HG03558 (cell line): Measurements from ENCODE around the gene CIDEB.

Experiments used
- ATAC-seq: cut with Tn5 transposase; IDR thresholded peaks from one replicate; pipeline ENCODE4 v1.9.1; 2021; ENCODE audit warnings: moderate number of reproducible peaks; ENCODE audit not compliant: unreplicated experiment; ENCODE audit errors: extremely low read depth

Gene CIDEB

DNA sequence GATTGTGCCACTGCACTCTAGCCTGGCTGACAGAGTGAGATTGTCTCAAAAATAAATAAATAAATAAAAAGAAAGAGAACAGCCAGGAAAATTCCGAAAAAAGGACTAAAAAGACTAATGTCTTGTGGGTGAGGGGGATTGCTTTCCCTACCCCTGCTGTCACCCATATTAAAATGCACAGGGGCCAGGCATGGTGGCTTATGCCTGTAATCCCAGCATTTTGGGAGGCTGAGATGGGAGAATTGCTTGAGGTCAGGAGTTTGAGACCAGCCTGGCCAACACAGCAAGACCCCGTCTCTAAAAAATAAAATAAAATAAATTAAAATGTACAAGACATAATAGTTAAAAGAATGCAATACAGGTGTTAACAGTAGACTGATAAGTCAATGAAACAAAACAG is 14.3 kb downstream of the CIDEB start:
- ATAC-seq, result no peak

DNA sequence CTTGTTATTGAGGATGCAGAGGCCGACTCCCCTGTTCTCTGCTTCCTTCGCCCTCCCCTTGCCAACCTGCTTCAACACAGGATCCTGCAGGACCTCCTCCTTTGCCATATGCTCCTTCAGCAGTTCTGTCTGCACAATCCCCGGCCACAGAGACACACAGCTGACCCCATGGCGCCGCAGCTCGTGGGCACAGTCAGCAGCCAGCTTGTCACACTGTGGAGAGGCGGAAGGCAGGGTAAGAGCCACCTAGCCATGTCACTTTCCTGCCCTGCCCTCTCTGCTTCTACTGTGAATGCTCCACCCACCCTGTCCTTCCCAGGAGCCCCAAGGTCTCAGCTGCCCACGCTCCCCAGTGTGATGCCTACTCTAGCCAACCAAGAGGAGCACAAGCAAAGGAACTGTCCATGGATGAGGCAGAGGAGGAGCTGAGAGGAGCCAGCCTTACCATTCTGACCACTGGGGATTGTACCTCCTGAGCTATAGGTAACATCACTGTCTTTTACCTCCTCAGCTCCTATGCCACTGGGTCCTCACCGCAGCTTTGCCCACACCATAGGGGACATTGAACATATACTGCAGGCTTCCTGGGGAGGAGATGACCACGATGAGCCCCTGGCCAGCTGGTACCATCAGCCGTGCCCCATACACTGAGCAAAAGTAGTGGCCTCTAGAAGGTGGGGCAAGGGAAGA is 15.5 kb downstream of the CIDEB start:
- no peak for ATAC-seq

DNA sequence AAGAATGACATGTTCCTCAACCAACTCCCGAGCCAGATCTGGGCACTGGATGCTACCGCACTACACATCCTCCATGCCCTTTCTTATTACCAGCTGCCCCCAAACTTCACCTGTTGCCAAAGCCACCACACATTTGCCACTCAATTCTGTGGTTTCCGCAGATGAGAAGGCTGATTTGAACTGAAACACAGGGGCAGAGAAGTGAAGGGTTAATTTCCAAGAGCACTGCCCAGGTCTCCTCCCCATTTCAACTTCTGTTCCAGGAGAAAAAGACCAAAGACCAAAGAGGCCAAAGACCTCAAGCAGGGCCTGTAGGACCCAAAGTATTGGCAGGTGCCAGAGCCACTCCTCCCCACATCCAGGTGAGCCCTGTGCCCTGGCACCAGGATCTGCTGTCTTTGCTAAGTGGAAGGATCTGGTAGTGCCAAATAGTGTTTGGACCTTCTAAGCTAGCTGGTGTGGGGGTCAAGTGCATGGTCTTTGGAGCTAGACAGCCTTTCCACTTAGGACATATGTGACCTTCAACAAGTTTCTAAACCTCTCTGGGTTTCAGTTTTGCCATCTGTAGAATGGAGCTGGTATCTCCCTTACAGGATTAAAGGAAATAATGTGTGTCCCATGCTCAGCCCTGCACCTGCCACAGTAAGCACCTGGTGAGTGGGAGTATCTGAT is 16.2 kb downstream of the CIDEB start:
- ATAC-seq, result no peak

DNA sequence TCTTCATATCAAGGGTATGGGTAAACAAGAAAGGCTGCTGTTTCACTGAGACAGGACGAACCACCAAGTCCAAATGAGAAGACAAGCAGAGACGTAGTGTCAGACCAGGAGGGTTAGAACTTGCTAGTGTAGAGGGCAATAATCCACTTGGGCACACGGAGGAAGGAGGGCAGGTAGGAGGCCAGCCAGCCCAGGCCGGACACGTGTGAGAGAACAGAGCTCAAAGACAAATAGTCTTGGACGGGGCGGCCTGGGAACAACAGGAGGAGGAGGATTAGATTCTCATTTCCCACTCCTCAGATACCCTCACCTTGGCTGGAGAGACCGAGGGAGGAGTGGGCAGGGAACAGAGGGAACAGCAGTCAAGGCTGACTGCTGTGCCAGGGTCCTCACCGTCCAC is 17.0 kb downstream of the CIDEB start:
- no peak for ATAC-seq

DNA sequence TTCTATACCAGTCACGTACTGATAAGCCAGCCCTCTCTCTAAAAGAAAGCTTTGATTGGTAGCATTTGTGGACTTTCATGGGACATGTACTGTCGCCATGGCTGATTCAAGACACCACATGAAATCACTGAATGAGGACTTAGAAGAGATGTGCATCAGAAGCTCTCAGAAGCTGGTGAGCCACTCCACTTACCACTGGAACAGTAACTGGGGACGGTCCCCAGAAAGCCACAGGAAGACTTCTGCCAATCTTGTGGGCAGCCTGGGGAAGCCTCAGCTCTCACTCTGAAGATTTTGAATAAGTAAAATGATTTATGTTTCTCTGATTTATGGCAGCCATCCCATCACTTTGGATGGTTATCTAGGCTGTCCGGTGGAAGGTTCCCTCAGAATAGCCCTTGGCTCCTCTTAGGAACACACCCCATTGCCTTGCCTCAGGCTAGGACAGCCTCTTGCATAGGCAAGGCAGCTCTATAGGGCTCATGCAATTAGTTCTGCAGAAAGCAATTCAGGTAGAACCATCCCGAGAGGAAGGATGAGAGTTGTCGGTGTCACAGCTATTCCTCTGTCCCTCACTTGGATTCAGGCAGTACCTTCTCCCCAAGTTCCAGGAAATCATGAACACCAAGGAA is 18.0 kb downstream of the CIDEB start:
- no peak for ATAC-seq

DNA sequence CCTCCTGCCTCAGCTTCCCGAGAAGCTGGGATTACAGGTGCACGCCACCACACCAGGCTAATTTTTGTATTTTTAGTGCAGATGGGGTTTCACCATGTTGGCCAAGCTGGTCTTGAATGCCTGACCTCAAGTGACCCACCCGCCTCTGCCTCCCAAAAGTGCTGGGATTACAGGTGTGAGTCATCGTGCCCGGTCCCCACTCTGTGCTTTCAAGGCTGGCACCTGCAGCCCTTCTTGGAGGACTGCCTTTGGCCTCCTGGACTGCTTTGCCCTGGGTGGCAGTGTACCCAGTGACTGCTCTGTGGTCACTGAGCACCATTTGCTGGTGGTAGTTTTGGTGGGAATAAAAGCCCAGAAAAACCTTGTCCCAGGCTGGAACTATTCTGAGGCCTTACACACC is 20.8 kb downstream of the CIDEB start:
- no peak for ATAC-seq

DNA sequence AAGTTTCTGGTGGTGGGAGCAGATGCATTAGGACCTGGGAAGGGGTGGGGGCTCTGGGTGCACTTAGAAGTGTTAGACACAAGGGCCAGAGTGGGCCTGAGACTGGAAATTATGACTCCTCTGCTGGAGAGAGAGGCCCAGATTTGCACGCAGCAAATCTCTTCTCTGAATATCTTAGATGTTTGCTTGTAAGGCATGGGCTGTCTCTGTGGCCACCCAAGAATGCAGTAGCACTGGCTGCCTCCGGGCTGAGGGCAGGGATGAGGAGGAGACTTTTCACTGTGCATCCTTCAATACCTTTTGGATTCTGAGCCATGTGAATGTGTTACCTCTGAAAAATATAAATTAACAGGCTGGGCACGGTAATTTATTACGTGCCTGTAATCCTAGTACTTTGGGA is 22.4 kb downstream of the CIDEB start:
- ATAC-seq, result no peak

DNA sequence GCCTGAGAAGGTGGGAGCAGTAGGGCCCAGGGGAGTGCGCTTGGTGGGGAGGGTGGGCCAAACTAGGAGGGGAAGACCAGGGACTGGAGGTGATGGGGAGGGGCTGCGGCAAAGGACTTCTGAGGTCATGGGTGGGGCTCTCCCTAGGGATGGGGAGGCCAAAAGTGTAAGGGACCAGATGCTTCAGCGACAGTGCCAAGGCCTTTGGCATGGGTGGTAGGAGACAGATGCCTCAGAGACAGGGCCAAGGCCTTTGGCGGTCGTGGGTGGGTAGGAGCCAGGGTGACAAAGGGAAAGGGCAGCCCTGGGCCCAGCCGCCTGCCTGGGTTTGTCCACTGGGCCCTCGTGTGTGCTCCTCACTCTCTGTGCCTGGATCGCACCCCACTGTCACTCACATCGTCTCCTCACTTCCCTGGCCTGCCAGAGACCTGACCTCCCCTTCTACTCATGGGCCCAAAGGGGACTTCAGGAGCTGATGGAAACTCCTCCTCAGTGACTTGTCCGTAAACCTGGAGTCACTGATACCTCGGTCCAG is 23.2 kb downstream of the CIDEB start:
- ATAC-seq, result no peak

DNA sequence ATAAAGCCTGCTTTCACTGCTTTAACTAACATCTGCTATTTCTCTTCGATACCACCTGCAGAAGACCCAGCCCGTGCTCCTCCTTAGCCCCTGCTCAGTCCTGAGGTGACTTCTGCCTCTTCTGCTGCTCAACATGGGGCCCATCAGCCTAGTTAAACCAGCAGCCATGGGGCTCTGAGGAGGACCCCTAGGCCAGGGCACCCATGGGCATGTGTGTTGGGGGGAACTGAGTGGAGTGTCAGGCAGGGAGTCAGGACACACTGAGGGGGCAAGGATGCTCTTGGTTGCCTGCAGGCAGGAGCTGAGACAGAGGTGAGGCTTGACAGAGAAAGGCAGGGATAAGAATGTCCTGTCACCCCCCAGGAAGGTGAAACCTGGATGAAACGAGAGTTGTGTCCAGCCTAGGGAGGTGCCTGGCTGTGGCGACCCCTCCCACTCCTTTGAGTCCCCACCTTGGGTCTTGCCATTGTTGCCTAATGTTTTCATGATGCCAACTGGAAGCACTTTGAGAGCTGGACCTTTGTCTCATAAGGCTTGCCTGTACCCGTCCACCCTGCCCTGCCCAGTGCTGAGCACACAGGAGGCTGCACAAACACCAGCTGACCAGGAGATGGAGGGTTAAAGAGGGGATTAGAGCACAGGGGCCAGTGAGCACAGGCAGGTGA is 23.8 kb downstream of the CIDEB start:
- no peak for ATAC-seq

DNA sequence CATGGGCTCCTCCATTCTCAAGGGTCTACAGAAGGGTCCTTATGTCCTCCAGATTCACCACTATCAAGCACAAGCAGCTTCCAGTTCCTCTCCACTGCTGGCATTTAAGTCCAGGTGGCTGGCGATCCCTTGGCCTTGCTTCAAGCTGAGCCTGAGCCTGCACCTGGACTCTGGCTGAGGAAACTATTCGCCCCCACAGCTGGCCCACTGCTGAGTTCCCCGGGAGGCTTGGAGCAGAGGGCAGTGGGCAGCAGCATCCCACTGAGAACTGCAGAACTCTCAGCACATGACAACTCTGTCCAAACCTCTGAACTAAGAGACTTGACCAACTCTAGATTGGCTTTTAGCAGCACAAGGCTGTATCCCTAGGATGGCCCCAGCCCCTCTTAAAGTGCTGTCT is 25.0 kb downstream of the CIDEB start:
- no peak for ATAC-seq

DNA sequence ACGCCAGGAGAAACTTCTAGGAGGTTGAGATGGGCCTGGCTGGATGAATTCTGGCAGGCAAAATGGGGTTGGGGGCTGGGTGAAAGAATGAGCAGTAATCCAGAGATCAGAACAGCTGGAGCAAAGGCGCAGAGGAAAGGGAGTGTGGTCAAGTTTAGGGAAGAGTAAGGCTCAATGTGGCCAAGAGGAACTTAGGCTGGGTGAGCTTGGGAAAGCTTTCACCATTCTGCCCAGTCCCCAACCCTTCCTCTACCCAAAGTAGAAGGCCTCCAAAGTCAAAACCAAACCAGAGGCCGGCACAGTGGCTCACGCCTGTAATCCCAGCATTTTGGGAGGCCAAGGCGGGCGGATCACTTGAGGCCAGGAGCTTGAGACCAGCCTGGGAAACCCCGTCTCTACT is 26.1 kb downstream of the CIDEB start:
- no peak for ATAC-seq

DNA sequence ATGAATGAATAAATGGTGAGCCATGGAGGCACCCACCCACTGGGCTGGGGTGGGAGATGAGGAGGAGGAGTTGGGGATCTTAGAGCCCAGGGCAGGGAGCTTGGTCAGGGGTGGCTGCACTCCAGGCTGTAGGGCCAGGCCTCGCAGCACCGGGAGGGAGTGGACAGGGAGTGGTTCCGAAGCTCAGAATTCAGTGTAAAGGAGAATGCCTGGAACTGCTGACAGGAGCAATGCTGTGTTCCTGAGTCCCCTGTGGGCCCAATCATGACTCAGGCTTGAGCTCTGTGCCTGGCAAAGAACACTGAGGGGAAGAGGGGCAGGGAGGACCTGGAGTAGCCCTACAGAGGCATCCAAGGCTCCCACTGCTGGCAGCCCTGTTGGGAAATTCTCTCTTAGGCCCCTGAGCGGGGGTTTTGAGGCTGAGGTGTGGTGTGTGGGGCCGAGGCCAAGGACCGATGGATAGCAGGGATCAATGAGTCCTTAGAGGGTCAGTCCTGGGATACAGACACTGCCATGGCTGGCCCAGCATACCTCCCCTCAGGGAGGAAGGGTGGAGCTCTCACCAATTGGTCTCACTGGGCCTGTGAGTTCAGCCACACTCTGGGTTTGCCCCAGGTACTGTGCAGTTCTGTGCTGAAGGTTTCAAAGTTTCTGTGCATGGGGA is 26.8 kb downstream of the CIDEB start:
- no peak for ATAC-seq

DNA sequence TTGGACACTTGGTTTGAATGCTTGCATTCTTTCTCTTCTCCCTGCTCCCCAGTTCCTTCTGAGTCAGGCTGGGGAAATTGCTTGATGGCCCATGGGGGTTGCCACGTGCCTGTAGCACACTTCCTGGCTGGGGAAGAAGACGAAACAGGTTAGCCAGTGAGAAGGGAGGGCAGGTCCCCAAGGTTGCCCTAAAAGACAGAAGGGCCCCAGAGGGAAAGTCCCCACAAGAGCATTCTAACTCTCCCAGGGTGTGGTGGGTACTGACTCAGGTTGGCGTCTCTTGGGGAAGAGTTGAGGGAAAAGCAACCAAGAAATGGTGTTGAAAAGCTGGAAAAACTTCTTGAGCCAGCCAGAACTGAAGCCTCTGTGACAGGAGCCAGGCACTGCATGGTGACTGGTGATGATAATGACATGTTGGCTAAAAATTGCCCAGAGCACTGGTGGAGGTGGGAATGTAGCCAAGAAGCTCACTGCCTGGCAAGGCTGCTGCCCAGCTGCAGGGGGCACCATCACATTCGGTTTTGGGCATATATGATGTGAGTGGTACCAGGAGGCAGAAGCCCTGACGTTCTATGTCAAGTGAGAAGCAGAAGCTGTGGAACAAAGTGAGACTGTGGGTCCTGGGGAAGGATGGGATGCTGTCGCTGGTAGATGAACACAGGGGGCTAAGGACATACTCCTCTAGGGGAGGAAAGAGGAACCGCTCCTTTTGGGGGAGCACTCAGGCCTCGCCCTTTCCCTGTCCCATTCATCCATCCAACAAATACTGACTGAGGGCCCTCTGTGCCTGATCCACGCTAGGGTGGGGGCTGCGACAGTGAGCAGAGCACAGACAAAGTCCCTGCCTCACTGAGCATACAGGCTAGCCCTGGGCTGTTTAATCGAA is 28.2 kb downstream of the CIDEB start:
- ATAC-seq, result peak; percentile 56

DNA sequence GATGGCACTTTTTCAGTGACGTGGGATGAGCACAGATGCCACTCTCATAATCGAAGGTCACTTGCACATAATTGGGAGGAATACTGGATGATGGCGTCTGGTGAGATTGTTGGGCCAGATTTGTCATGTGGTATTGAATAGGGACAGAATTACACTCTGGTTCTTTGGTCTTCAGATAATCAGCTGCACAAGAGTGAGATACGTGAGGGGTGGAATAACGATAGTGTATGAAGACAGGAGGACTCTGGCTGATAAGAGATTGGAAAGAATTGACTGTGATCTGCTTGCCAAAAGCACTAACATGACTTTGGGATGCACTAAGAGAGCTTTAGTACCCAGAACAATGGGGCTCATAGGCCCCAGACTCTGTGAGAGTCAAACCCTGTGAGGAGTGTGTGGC is 29.4 kb downstream of the CIDEB start:
- no peak for ATAC-seq

DNA sequence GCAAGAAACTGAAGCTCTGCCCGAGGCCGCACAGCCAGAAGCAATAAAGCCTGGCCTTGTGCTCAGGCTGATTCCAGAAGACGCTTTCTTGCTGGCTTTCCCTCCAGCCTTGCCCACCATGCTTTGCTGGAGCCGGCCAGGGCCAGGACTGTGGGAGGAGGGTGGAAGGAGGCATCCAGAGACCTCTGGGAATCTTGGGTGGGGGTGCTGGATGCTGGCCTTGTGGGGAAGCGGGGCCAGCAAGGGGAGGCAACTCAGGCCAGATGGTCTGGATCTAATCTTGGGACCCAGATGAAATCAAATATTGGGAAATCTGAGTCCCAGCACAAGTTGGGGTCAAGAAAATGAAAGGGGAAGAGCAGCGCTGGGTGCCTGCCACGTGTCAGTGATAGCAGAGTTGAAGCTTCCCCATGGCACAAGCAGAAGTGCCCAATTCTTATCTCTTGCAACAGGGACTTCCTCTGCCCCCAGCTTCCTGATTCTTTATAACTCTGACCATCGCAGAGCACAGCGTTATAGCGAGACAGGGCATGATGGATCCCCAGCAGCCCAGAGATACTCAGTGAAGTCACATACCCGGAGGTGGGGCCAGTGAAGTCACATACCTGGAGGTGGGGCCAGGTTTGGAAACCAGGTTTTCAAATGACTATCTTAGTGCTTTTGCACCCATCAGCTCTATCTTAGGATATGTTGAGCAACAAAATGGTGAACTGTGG is 30.0 kb downstream of the CIDEB start:
- no peak for ATAC-seq

DNA sequence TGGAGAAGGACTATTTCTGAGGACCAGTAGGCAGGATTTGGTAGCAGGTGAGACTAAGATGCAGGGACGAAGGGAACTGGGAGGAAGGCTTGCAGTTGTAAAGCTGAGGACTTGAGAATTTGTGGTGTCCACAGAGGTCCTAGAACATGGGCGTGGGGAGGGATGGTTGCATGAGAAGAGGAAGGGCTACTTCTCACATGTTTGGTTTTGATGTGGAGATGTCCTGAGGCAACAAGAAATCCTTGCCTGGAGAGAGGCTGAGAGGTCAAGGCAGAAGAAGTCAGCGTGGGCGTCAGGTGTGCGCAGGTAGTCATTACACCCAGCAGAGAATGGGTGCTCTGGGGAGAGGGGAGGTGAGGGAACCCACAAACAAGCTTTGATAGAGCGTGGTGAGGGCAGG is 30.7 kb downstream of the CIDEB start:
- no peak for ATAC-seq

DNA sequence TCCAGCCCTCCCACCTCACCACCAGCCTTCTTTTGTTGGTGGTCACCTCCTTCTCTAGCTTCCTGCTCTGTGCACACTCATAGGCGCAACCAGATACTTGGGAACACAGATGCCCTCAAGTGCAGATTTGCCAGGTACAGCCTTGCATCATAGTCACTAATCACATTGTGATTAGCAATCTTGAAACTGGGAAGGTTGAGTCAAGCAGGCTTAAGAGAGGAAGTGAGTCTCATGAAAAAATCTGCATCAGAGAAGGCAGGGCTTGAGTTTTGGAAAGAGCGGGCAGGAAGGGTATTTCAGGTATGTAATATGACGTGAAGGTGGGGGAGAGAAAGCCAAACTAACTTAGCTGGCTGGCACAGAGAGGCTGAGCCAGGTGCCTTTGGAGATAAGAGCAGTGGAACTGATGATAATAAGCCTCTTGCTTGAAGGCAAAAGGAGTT is 33.7 kb downstream of the CIDEB start:
- peak; percentile 44 for ATAC-seq

DNA sequence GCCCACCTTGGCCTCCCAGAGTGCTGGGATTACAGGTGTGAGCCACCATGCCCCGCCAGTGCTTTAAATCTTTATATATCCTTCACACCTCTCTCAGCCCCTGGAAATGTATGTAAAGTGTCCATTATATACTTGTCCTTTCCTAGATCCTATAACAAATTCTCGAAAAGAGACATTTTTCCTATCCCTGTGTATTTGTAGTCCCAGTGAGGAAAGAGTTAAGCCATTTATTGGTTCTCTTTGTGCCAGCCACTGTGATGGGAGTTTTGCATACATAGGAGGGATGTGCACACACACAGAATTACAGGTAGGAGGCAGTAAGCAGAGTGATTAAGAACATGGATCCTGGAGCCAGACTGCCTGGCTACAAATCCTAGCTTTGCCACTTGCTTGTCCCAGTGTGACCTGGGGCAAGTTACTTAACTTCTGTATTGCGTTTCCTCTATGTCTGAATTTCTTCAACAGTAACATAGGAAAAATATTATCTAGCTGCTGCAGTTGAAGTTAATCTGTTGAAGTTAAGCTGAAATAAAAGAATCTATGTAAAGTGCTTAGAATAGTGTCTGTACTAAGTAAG is 34.3 kb downstream of the CIDEB start:
- ATAC-seq, result no peak
